ENCODE measurements around the gene KIF5C.
"Not testable (repeated sequence)": the region's sequence is repeated elsewhere in the genome, so short reads cannot be mapped to it uniquely, and the experiment has no call there.

Gene KIF5C

DNA sequence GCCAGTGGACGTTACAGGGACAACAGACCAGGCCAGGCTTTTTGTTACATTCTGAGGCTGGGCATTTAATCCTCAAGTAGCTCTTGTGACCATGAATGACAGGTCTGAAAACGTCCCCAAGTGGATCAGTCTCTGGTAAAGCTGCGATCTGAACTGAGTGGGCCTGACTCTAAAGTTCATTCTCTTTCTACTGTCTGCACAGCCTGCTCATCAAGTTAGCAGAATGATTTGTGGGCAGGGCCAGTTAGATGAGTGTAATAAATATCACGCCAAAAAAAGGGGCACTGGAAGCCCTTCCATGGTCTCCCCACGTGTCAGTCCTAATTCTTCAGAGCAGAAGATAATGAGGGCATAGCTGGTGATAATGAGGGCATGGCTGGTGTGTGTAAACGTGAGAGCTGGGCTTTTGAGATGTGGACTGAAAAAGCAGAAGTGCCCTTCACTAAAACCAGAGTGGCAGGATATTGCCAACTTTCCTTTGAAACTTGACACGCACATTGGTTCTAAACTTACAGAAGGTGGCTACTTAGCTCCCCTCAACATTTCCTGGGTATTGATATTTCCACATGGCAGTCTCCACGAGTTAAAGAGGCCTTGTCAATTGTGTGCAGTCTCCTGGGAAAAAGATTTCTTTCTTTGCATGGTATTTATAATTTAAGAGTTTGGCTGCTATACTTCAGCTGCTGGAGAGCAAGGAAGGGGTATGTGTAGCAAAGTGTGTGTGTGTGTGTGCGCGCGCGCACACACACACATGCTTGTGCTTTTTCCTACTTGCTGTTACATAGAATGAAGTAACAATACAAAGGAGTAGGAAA lies 90.8 kb downstream of the KIF5C start:
- peak; percentile 12 for DNase-seq (ENCODE audit: low spot score)

DNA sequence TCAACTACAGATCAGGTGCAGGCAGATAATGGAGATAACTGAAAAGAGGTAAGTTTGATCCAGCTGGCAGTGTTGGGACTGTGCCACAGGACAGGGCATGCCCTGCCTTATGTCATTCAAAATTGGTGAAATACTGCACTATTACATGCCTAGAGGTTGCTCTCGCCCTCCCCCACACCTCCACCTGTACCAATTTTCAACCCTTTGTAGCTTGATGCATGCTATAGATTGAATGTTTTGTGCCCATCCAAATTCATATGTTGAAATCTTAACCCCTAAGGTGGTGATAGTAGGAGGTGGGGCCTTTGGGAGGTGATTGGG lies 91.4 kb downstream of the KIF5C start:
- DNase-seq (ENCODE audit: low spot score) = no peak

DNA sequence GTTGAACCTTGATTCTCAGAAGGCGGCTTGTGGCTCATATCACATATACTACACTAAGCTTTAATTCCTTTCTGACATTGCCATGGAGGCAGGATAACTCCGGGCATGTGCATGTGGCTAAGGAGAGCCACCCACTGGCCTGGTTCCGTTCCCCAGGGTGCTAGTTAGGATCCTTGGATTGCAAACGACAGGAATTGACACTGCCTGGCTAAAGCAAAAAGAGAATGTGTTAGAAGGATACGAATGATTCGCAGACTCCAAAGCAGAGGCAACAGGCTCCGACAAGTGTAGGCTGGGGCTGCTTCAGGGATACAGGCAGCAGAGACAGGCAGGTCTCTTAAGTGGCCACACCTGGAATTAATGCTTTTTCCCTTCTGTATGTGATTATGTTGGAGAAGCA lies 92.0 kb downstream of the KIF5C start:
- DNase-seq (ENCODE audit: low spot score) = no peak

DNA sequence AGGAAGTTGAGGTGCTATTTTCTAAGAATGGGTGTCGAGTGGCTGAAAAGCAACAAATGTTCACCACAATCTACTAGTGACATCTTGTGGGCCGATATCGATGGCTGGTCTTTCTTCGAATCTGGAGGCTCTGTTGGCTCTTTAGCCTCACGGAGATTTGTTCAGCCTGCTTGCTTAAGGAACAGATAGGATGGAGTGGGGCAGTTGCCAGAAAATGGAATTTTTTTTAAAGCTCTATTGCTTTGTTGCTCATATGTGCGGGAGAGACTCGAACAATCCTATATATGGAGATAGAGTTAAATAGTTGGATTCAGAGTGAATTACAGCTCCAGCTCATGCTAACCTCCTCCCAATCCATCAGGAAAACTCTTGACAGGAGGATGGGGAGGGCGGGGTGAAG lies 92.6 kb downstream of the KIF5C start:
- DNase-seq (ENCODE audit: low spot score) = no peak

DNA sequence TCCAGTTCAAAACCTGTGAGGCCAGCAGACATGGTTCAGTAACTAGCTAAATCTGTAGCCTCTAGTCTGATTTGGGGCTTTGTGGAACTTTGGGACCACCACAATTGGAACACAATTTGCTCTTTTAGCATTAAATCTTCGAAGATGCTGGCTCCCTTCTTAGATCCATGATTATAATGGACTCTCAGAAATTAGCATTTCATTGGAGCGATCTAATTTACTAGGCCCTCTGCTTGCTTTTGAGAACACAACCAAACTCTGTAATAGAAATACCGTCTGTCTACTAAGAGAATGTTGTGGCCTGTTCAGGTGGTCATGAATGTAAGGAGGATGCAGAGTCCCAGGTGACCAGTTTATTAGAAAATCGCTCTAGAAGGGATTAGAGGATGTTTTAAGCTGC lies 93.3 kb downstream of the KIF5C start:
- no peak for DNase-seq (ENCODE audit: low spot score)

DNA sequence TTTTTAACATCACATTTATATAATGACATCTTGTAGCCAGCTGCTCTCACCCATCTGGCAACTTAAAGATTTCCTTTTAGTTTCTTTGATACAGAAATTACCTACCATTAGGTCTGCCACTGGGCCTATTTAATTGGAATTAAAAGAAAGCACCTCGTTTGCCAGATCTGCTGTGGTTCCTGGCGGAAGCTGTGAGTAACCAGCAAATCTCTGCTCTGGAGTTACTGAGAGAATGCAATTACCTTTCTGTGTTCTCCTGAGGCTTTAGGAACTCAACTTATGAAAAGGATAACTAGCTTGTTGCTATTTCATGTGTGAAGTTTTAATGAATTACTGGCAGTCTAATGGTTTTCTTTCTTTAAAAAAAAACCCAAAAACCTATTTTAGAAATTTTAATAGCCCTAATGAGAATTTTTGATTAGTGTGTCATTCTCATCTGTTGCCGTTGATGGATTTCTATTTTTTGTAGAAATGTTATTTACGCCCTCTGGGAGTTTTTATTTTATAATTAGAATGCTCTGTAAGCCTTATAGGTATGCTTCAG lies 93.8 kb downstream of the KIF5C start:
- DNase-seq (ENCODE audit: low spot score) = no peak

DNA sequence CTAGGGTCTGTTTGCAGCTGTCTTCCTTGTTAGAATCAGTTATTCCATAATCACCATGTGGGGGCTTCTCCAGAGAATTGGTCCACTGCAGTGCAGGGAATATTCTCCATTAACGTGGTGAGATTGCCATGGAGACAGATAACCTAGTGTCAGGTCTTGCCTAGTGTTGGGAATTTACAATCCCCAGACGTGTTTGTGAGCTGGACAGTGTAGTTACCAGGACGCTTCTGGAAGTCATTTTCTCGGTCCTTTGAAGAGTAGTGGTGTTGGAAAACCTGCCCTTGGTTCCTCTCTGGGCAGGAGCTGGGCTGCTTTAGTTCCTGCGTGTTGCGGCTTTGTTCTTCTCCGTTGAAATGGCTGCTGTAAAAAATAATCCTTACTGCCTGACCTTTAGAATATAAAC lies 94.6 kb downstream of the KIF5C start:
- DNase-seq (ENCODE audit: low spot score) = no peak

DNA sequence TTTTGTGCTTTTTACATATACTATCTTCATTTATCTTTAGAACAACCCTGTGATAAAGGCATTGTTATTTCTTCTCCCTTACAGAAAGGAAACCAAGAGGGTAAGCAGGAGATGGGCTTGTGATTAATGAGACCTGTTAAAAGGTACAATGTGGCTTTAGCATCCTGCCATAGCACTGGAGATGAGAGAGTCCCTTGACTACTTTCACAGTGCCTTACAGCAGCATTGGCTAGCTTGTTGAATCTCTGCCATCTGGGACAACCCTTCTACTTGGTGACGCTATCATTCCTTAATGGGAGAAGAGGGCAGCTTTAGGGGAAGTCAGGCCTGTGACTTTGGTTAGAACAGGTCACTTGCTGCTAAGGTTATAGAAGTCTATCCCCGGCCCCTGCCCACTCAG lies 95.4 kb downstream of the KIF5C start:
- DNase-seq (ENCODE audit: low spot score) = no peak

DNA sequence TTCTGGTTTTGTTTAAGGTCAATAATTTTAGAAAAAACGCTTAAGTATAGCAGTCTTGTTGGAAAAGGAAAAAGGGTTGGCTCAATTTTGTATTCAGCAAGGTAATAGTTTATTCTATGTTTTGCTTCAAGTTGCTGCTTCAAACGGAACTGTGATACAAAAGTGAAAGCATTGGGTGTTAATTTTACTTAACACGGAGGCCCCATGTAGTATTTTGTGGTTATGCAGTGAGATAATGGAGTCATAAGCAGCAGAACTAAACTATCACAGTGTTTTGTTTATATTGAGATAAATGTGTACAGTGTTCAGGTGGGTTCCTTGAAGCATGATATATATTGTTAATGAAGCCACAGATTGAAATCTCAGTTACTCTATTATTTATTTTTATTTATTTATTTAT lies 96.5 kb downstream of the KIF5C start:
- no peak for DNase-seq (ENCODE audit: low spot score)

DNA sequence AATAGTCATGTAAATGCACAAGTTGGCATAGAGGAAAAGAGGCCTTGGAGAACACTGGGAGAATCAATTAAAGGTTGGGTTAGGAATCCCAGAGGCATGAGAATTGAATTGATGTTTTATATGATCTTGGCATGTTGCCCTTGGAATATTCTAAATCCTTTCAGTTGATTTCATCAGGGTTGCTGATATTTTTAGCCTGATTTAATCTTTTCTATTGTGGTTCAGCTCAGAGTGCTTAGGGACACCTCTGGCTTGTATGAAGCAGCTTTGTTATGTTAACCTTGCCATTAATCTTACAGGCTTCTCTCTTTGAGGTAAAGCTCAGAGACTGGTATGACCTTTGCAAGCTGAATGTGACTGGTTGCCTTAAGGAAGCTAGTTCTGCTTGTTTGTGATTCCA lies 99.1 kb downstream of the KIF5C start:
- no peak for DNase-seq (ENCODE audit: low spot score)

DNA sequence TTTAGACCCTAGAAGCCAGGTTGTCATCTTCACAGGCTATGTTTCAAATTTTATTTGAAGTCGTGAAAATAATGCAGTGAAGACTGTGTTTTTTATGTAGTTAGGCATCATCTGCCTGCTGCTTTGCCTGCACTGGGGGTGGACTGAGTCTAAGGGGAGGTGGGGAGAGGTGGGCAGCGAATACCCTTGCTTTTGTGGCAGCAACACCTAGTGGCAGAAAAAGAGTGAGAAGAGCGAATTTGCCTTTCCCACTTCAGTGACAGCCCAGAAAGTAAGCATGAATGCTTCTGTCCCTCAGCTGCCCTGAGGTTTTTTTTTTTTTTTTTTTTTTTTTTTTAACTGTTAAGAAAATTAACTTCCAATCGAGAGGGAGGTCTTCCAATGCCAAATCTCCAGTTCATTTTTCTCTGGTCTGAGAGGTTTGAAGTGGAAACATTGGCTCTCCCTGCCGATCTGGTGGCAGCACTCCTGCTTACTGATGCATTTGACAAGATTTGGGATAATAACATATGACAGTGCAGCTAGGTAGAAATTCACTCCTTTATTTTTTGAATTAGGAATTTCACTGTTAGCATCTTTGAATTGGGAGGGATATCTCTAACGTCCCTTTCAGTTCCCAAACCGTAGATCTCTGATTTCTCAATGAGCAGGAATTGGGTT lies 103.1 kb downstream of the KIF5C start:
- DNase-seq (ENCODE audit: low spot score) = no peak

DNA sequence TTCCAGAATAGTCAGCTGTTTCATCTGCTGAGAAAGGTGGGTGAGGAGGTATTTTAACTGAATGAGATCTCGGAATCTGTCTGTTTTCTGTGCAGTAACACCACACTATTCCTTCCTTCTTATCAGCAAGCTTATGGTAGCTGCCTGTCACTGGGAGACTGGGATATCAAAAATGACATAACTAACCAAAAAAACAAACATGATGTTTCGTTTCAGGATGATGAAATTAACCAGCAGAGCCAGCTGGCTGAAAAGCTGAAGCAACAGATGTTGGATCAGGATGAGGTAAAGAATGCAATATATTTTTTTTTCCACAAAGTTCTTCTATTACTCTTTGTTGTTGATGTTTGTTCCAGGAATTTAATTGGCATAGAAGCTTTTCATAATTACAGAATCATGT lies 103.7 kb downstream of the KIF5C start:
- no peak for DNase-seq (ENCODE audit: low spot score)

DNA sequence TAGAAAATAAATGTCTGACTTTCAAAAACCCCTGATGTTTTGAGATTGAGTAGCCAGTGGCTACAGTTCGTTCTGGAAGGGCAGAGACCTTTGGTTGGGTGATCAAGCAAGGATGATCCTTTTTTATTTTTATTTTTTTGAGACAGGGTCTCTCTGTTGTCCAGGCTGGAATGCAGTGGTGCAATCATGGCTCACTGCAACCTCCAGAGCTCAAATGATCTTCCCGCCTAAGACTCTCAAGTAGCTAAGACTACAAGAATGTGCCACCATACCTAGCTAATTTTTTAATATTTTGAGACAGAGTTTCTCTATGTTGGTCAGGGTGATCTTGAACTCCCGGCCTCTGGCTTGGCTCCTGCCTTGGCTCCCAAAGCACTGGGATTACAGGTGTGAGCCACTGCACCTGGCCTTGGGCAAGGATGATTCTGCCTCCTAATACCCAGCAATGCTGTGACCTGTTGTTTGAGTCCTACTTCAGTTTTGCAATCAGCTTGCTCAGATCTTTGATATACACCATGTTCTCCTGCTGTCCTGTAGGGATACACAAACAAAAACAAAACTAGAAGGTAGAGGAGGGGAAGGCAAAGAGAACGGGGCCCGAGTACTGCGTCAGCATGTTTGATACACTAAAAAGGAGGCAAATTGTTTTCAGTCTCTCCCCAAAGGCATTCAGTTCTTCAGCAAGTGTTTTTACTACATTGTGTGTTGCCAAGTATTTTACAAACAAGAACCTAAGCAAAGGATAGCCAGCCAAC lies 104.3 kb downstream of the KIF5C start:
- no peak for DNase-seq (ENCODE audit: low spot score)

DNA sequence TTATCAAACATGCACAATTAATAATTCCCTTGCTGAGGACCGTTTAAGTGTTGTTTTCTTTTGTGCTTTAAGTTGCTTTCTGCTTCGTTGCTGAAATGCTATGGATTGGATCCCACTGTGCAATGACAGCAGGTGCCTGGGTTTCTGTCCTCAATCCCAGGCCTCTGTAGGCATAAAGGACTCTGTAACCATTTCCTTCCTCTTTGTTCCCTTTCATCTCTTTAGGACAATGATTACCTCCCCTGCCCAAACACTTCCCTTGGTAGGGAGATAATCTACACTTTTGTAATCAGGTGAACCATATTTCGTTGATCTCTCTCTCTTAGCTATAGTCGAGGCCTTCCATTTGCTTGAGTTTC lies 104.9 kb downstream of the KIF5C start:
- DNase-seq (ENCODE audit: low spot score) = no peak

DNA sequence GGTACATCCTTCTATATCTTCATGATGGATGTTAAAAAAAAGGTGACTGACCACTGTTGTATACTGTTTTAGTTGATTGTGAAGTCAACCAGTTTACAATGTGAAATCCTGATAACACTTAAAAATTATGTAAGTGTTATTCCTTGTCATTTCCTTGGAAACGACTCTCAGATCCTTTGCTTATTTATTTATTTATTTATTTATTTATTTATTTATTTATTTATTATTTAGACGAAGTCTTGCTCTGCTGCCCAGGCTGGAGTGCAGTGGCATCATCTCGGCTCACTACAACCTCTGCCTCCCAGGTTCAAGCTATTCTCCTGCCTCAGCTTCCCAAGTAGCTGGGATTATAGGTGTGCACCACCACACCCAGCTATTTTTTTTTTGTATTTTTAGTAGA lies 105.5 kb downstream of the KIF5C start:
- not testable (repeated sequence) for DNase-seq (ENCODE audit: low spot score)

DNA sequence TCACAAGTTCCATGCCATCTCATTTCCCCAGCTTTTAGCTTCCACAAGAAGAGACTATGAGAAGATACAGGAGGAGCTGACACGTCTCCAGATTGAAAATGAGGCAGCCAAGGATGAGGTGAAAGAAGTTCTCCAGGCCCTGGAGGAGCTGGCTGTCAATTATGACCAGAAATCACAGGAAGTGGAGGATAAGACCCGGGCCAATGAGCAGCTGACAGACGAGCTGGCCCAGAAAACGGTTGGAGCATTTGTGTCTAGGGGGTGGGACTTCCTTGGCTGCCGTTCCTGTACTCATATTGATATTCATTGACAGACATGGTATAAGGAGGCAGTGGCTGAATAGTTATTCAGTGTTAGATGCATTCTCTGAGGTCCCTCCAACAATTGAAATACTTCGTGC lies 106.3 kb downstream of the KIF5C start:
- no peak for DNase-seq (ENCODE audit: low spot score)

DNA sequence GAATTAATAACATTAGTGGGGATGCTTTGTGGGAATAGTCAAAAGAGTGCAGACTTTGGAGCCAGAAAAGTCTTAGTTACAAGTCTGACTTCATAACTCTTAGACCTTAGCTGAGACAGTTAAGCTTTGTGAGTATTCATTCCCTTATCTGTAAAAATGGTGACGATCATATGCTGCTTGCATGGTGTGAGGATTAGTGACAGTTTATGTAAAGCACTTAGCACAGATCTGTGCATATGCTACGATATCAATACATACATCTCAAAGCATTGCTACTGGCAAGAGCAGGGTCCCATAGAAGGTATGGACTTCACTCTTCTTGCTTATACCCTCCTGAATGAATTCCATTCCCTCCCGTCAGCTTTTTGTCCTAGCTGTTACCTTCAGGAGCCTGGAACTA lies 106.8 kb downstream of the KIF5C start:
- no peak for DNase-seq (ENCODE audit: low spot score)

DNA sequence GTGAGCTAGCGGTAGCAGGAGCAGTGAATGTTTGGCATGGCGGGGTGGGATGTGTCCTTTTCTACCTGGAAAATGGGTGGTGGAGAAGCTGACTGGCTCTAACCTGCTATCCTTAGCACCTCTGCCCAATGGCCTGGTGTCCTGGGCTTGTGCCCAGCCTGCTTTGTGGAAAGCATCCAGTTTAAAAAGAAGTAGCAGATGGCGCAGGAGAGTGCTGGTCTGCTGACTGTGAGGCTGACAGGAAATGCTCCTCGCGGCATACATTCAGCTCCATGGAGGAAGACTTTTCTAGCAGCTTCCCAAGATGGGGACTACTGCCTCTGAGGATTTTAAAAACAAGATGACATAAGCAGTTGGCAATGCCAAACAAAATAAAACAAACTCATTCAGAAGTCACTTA lies 107.3 kb downstream of the KIF5C start:
- DNase-seq (ENCODE audit: low spot score) = no peak

DNA sequence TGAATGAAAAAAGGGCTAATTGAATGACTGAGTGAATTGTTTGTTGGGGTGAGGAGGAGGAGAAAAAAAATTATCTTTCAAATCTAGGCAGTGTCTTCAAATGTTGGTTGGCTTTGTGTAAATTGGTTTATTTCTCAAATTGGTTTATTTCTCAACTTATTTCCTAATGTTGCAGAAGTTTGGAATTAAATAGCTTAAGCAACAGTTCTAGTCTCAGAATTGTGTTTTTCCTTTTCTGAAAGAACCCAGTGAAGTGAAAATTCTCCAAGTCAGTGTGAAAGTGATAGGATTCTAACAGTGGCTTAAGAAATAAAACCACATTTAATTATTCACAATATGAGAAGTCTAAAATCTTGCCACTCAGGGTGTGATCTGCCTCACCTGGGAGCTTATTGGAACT lies 108.9 kb downstream of the KIF5C start:
- no peak for DNase-seq (ENCODE audit: low spot score)

DNA sequence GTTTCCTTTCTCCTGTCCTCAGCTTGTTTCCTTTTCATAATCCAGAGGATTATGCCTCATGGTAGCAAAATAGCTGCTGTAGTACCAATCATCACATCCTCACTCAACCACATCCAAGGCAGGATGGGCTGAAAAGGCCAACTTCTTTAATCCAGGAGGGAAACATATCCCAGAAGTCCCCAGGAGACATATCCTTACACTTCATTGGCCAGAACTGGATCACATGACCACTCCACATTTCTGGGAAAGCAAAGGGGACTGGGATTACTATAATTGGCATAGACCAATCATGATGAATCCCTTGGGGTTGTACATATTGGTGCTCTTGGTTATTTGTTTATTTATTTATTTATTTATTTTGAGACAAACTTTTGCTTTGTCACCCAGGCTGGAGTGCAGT lies 109.4 kb downstream of the KIF5C start:
- DNase-seq (ENCODE audit: low spot score) = no peak

DNA sequence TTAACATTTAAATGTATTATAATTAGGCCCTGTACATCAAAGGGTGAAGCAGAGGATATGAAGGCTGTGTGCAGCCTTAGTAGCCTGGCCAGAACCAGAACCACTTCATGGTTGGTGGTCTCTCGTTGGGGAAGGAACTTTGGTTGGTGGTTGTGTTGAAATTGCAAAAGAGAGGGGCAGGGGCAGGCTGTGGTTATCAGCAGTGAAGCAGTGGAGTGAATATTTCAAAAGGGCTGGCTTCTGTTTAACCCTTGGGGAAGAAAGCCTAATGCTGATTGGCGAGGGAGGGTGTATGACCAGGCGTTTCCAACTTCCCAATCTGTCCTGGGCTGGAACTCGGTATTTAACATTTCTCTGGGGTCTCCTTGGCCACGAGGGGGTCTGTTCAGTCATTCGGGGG lies 112.3 kb downstream of the KIF5C start:
- no peak for DNase-seq (ENCODE audit: low spot score)

DNA sequence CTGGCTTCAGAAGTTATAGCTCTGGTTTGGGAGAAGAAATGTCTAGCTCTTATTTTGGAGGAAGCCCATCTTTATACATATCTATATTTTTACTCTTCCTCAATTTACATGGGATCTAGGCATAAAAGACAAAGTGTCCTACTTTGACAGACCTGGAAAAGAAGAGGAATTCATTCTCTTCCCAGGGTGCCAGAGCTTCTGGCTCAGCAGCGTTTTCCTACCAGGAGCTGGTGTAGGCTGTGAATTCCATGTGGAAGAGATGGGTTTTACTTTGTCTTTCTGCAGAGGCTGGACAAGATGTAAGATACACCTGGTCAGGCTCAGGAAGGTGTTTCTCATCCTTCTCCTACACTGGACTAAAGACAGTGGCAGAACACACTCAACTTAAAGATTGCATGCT lies 113.3 kb downstream of the KIF5C start:
- no peak for DNase-seq (ENCODE audit: low spot score)

DNA sequence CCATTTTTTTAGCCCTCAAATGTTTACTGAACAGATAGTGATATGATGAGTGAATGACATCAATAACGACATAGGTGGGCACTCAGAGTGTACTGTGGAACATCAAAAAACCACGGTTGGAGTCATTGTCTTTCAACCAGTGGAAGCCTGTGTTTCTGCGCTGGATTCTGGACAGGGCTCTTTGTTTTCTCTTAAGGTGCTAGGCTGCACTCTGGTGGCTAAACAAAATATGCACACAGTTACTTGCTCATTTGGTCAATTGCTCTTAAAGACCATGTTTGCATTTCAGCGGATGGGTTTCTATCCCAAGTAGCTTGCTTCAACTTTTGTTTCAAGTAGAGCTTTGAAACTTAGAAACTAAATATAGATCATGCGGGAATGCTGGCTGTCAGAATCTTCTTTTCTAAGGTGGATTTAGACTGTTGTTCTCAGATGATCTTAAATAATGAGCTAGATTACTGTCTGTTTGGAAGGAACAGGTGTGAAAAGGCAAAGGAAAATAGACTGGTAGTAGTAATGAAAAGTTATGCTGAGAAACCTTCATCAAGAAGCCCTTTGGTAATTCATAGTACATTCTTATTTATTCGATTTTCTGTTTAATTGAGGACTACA lies 115.0 kb downstream of the KIF5C start:
- DNase-seq (ENCODE audit: low spot score) = peak; percentile 64

All from germinal center (tissue), 1 donor.